Calu3 (cell line): ENCODE results near the gene TENM3. TPM values are rescaled to one million over a fixed set of nuclear protein-coding genes. Genes with fewer than 3 reads are reported as not detected.

Experiments
- BruUV-seq: library from RNA; stranded (reverse); fragments of 400-500 nt; replicated peaks from 2 replicates; lab custom pipeline; 2021; lab: Mats Ljungman, UMichigan
- CTCF ChIA-PET: fragments of 300-600 bp; sonication (Branson Sonifier 250); formaldehyde crosslinking; loops from one replicate; lab custom pipeline; 2022; ENCODE audit warnings: antibody characterized with exemption; lab: Charles Lee
- DNase-seq: peaks from one replicate; pipeline ENCODE4 v3.0.0; 2022
- H3K27ac Mint-ChIP-seq: one replicate; pipeline ENCODE4 v1.8.0; 2022; ENCODE audit warnings: mixed read lengths; ENCODE audit not compliant: unreplicated experiment
- H3K27me3 Mint-ChIP-seq: one replicate; pipeline ENCODE4 v1.8.0; 2022; ENCODE audit warnings: mixed read lengths; ENCODE audit not compliant: unreplicated experiment
- H3K36me3 Mint-ChIP-seq: one replicate; pipeline ENCODE4 v1.8.0; 2022; ENCODE audit warnings: mild to moderate bottlenecking, moderate library complexity, mixed read lengths; ENCODE audit not compliant: insufficient read depth, unreplicated experiment
- H3K4me1 Mint-ChIP-seq: one replicate; pipeline ENCODE4 v1.8.0; 2022; ENCODE audit warnings: mild to moderate bottlenecking, low read depth, mixed read lengths; ENCODE audit not compliant: unreplicated experiment
- H3K4me3 Mint-ChIP-seq: one replicate; pipeline ENCODE4 v1.8.0; 2022; ENCODE audit warnings: mild to moderate bottlenecking, low read depth, moderate library complexity, mixed read lengths; ENCODE audit not compliant: unreplicated experiment
- H3K9me3 Mint-ChIP-seq: one replicate; pipeline ENCODE4 v1.8.0; 2022; ENCODE audit warnings: low read depth, mixed read lengths; ENCODE audit not compliant: unreplicated experiment
- CTCF ChIP-seq: fragments of 200-600 bp; IDR thresholded peaks from one replicate; pipeline ENCODE4 v1.8.0; 2022; ENCODE audit warnings: antibody characterized with exemption; ENCODE audit not compliant: unreplicated experiment
- intact Hi-C: fragments of 100-400 bp; cut with micrococcal nuclease; formaldehyde crosslinking; loops from one replicate; pipeline ENCODE4 v1.10.0; 2022; ENCODE audit not compliant: unreplicated experiment
- total RNA-seq: library from RNA; stranded (reverse); gene quantifications from 2 replicates; pipeline ENCODE4 v1.2.3, GENCODE V29; 2022

Gene TENM3
- total RNA-seq, 1 experiment from 2014 or later, result 5.9 TPM

GRCh38 chr4:182221987-182222386 lies 21.2 kb upstream of the TENM3 start:
- DNase-seq, result no peak
- CTCF ChIA-PET, result no interaction called here
- Mint-ChIP-seq H3K27ac (no peak overlapping the region), H3K36me3 (peaks cover 4% of the 10 kb centered on the region), H3K4me1 (peaks cover 9% of the 10 kb centered on the region), H3K9me3 (no peaks in the 10 kb centered on the region), H3K4me3 (no peak overlapping the region), H3K27me3 (no peaks in the 10 kb centered on the region)
- no TSS peak for BruUV-seq
- TF ChIP-seq CTCF, result no peak
- intact Hi-C loops, result no loop called here

- Mint-ChIP-seq H3K27ac (no peak overlapping the region), H3K36me3 (peaks cover 4% of the 10 kb centered on the region), H3K27me3 (no peaks in the 10 kb centered on the region), H3K9me3 (no peaks in the 10 kb centered on the region), H3K4me1 (peaks cover 9% of the 10 kb centered on the region), H3K4me3 (no peak overlapping the region)
- intact Hi-C loops, result no loop called here
- DNase-seq, result no peak
- no TSS peak for BruUV-seq
- no peak for TF ChIP-seq CTCF
- CTCF ChIA-PET, result no interaction called here
These were observed 20.4 kb upstream of the TENM3 start for GRCh38 chr4:182222766-182223165.

- BruUV-seq, result no TSS peak
- CTCF ChIA-PET, result no interaction called here
- Mint-ChIP-seq H3K27me3 (no peaks in the 10 kb centered on the region), H3K27ac (no peak overlapping the region), H3K4me3 (no peak overlapping the region), H3K4me1 (peaks cover 9% of the 10 kb centered on the region), H3K9me3 (no peaks in the 10 kb centered on the region), H3K36me3 (peaks cover 4% of the 10 kb centered on the region)
- no peak for TF ChIP-seq CTCF
- no peak for DNase-seq
- intact Hi-C loops, result no loop called here
These were observed 19.5 kb upstream of the TENM3 start for GRCh38 chr4:182223708-182224107.

- Mint-ChIP-seq H3K27me3 (no peaks in the 10 kb centered on the region), H3K36me3 (peaks cover 4% of the 10 kb centered on the region), H3K4me1 (peaks cover 9% of the 10 kb centered on the region), H3K27ac (no peak overlapping the region), H3K9me3 (no peaks in the 10 kb centered on the region), H3K4me3 (no peak overlapping the region)
- CTCF ChIA-PET, result no interaction called here
- DNase-seq, result no peak
- no TSS peak for BruUV-seq
- no peak for TF ChIP-seq CTCF
- intact Hi-C loops, result no loop called here
These were observed 18.9 kb upstream of the TENM3 start for GRCh38 chr4:182224192-182224850.
